HepG2 (cell line): ENCODE data around the gene CPM. TPM values are rescaled to one million over a fixed set of nuclear protein-coding genes. Genes with fewer than 3 reads are reported as not detected.
A peak's percentile ranks its signal among the peaks of the same experiment; 100 is the strongest.

Experiments used
- ATAC-seq: fragments of 200-7000 bp; cut with Tn5 transposase; 3 replicates; pipeline ENCODE4 v1.9.1; 2020; ENCODE audit warnings: mild to moderate bottlenecking, moderate library complexity
- BruUV-seq: library from RNA; stranded (reverse); fragments of 400-500 nt; replicated peaks from 2 replicates; lab custom pipeline; 2021; lab: Mats Ljungman, UMichigan
- CTCF ChIA-PET: fragments of 300-600 bp; formaldehyde crosslinking; extraction: SDS; loops from one replicate; lab custom pipeline; 2021; ENCODE audit warnings: low total read pairs, inconsistent platforms, low intra/inter-chr PET ratio; lab: Yijun Ruan, JAX
- POLR2A ChIA-PET: fragments of 350-600 bp; sonication (Branson Sonifier 250); formaldehyde crosslinking; loops from one replicate; lab custom pipeline; 2020; ENCODE audit warnings: antibody characterized with exemption, inconsistent platforms; lab: Yijun Ruan, JAX
- DNase-seq: peaks from one replicate; pipeline ENCODE4 v3.0.0-alpha.2; 2015; ENCODE audit warnings: low spot score
- FAIRE-seq: peaks from 3 replicates; lab custom pipeline; 2011; peaks lifted over from hg19 to GRCh38; lab: Jason Lieb, UNC
- H2AFZ ChIP-seq: one replicate; pipeline ENCODE4 v1.6.1; 2011; ENCODE audit warnings: low read length, inconsistent platforms
- H3K27ac ChIP-seq: fragments of 300-600 bp; 3 replicates; pipeline ENCODE4 v1.8.0; 2011; ENCODE audit warnings: mixed run types, mild to moderate bottlenecking, mixed read lengths, low read length, inconsistent platforms; ENCODE audit not compliant: insufficient read depth; ENCODE audit errors: extremely low read length
- H3K27me3 ChIP-seq, 2 experiments: fragments of 200-600 bp in 1 of 2; 2 replicates in 1 of 2; 3 replicates in 1 of 2; pipeline versions ENCODE4 v1.6.0 to v1.8.0; 2011; ENCODE audit warnings: low read length in 2 of 2, mild to moderate bottlenecking in 2 of 2, moderate library complexity in 2 of 2, inconsistent platforms in 1 of 2; ENCODE audit not compliant: insufficient read depth in 2 of 2, control insufficient read depth in 1 of 2
- H3K36me3 ChIP-seq, 2 experiments: fragments of 200-600 bp in 1 of 2; replicated peaks in 1 of 2; 2 replicates in 1 of 2; 3 replicates in 1 of 2; pipeline versions ENCODE4 v1.5.1 to v1.8.0; 2011; ENCODE audit warnings: low read length in 2 of 2, inconsistent platforms in 1 of 2; ENCODE audit not compliant: insufficient read depth in 2 of 2, control insufficient read depth in 1 of 2
- H3K4me1 ChIP-seq: 2 replicates; pipeline ENCODE4 v1.5.1; 2012; ENCODE audit warnings: low read length, inconsistent platforms; ENCODE audit not compliant: insufficient read depth
- H3K4me2 ChIP-seq: 2 replicates; pipeline ENCODE4 v1.6.0; 2011; ENCODE audit warnings: low read depth, low read length, inconsistent platforms
- H3K4me3 ChIP-seq, 3 experiments: fragments of 200-600 bp in 1 of 3; sonication (generic), shearing (Covaris generic) in 1 of 3; replicated peaks in 1 of 3; 2 replicates each; pipeline ENCODE4 v1.5.1; 2011 to 2016; ENCODE audit warnings: low read length in 3 of 3, inconsistent platforms in 2 of 3, low read depth in 2 of 3, mild to moderate bottlenecking in 2 of 3, control low read depth in 1 of 3, mixed read lengths in 1 of 3; ENCODE audit not compliant: insufficient read depth in 1 of 3
- H3K79me2 ChIP-seq: one replicate; pipeline ENCODE4 v1.6.1; 2011; ENCODE audit warnings: low read length, inconsistent platforms; ENCODE audit not compliant: insufficient read depth
- H3K9ac ChIP-seq: 2 replicates; pipeline ENCODE4 v1.6.0; 2011; ENCODE audit warnings: mild to moderate bottlenecking, low read depth, low read length, inconsistent platforms; ENCODE audit not compliant: insufficient read depth
- H3K9me3 ChIP-seq: 2 replicates; pipeline ENCODE4 v1.5.1; 2012; ENCODE audit warnings: mild to moderate bottlenecking, low read length
- H4K20me1 ChIP-seq: 2 replicates; pipeline ENCODE4 v1.6.0; 2011; ENCODE audit warnings: inconsistent platforms, mild to moderate bottlenecking, low read length, moderate library complexity; ENCODE audit not compliant: insufficient read depth
- ELF1 ChIP-seq: sonication (generic); formaldehyde crosslinking; IDR thresholded peaks from 2 replicates; pipeline ENCODE4 v1.4.0; 2020; ENCODE audit warnings: missing genetic modification reagents
- FOSL2 ChIP-seq: sonication (generic); formaldehyde crosslinking; IDR thresholded peaks from 2 replicates; pipeline ENCODE4 v1.4.0; 2020; ENCODE audit warnings: missing genetic modification reagents
- MTF1 ChIP-seq: sonication (generic); formaldehyde crosslinking; IDR thresholded peaks from 2 replicates; pipeline ENCODE4 v1.5.0; 2020; ENCODE audit warnings: missing genetic modification reagents
- PTBP1 ChIP-seq: fragments of 200-400 bp; formaldehyde crosslinking; IDR thresholded peaks from 2 replicates; pipeline ENCODE4 v1.6.1; 2018; ENCODE audit warnings: low read length, low read depth; ENCODE audit not compliant: poor library complexity, severe bottlenecking
- TCF7L2 ChIP-seq: IDR thresholded peaks from 2 replicates; pipeline ENCODE4 v1.6.1; 2011; ENCODE audit warnings: mild to moderate bottlenecking, low read depth, low read length, moderate library complexity
- ZSCAN20 ChIP-seq: sonication (generic); formaldehyde crosslinking; IDR thresholded peaks from 2 replicates; pipeline ENCODE4 v1.4.0; 2020; ENCODE audit warnings: missing genetic modification reagents, mild to moderate bottlenecking, borderline replicate concordance
- whole genome bisulfite sequencing: methylation state at CpG from one replicate; pipeline ENCODE4 v1.1.6; 2017; ENCODE audit warnings: low lambda C conversion rate; 5-methylcytosine and 5-hydroxymethylcytosine counted together
- in situ Hi-C: cut with HindIII; loops from 2 replicates; pipeline ENCODE4 v1.10.0; 2017; ENCODE audit warnings: low pct_unique_long_range_greater_than_20kb; ENCODE audit not compliant: extremely low pct_ligation_motif_present
- intact Hi-C: fragments of 100-400 bp; cut with micrococcal nuclease; formaldehyde crosslinking; loops from one replicate; pipeline ENCODE4 v1.10.0; 2022; ENCODE audit not compliant: unreplicated experiment
- polyA plus RNA-seq, 8 experiments: library from polyadenylated mRNA; depleted of rRNA in 3 of 8; stranded (reverse) in 7 of 8; unstranded in 1 of 8; fragments of >200 nt; fragmentation: Illumina TruSeq in 4 of 8; extraction: Trizol in 4 of 8; gene quantifications; 2 replicates each; pipeline versions ENCODE4 v1.2.1 to v1.2.3, GENCODE V29; 2011 to 2016; ENCODE audit warnings: low read depth in 4 of 8, missing spikeins in 1 of 8, mixed read lengths in 1 of 8; ENCODE audit not compliant: insufficient read depth in 1 of 8
- total RNA-seq, 5 experiments: library from RNA; depleted of rRNA; stranded (reverse); fragments of >200 nt; fragmentation: Illumina TruSeq; extraction: Trizol; gene quantifications; 2 replicates each; pipeline ENCODE4 v1.2.3, GENCODE V29; 2016; ENCODE audit warnings: low read depth in 1 of 5
- TF ChIP-seq, protein P1 (sequence below): sonication (generic); formaldehyde crosslinking; IDR thresholded peaks from 2 replicates; pipeline ENCODE4 v1.5.0; 2020; ENCODE audit warnings: mild to moderate bottlenecking, missing genetic modification reagents, borderline replicate concordance
- TF ChIP-seq, protein P2 (sequence below): sonication (generic); formaldehyde crosslinking; IDR thresholded peaks from one replicate; pipeline ENCODE4 v1.5.1; 2020; ENCODE audit warnings: mild to moderate bottlenecking, missing genetic modification reagents; ENCODE audit errors: not compliant biosample characterization

CPM gene
- total and polyA plus RNA-seq, 2 of the 13 experiments (the other 11 are each of a cell fraction or from before 2014, with no cell fraction given): not detected

GRCh38 chr12:68846811-68847210, 86.2 kb downstream of the CPM start (continued):
- no peak for TF ChIP-seq ELF1 (CRISPR knock-in tag)
- 0 out of 2 replicates have a peak, but pooled peaks have one; percentile 17 for TF ChIP-seq FOSL2 (CRISPR knock-in tag)
- TF ChIP-seq, all 625 proteins: peak for 7

DNA sequence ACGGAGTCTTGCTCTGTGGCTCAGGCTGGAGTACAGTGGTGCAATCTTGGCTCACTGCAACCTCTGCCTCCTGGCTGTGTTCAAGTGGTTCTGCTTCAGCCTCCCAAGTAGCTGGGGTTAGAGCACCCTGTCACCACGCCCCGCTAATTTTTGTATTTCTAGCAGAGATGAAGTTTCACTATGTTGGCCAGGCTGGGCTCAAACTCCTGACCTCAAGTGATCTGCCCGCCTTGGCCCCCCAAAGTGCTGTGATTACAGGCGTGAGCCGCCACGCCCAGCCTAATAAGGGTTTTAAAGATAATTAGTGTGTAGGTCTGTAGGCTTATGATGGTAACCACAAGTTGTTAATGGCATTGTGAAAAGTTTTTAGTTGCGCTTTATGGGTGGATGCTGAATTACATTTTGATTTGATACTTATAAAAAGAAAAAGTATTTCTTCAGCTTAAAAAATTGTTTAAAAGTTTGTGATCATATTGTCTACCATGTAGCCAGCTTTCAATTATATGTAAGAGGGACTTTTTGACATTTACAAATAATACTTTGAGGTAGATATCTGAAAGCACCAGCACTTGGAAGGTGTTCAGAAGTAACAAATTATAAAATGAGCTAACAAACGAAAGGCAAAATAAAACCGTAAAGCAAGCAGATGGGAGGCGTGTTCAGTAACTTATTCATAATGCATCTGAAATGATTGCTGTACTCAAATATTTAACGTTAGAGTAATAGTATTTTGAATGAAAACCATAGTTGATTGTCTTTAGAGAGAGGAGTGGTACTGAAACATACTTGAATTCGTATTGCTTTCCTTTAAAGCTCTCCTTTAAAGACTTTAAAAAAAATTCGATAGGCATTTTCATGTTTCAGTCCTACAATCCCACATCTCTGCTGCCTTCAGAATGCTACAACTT, 87.9 kb downstream of the CPM start:
- in situ Hi-C loops: no loop called here
- Histone ChIP-seq H3K4me3 (no peak overlapping the region), H4K20me1 (peaks cover 25% of the 10 kb centered on the region), H3K27ac (no peak overlapping the region), H3K4me2 (no peak overlapping the region), H2AFZ (no peak overlapping the region), H3K79me2 (no peaks in the 10 kb centered on the region), H3K4me1 (peaks cover 37% of the 10 kb centered on the region), H3K27me3 (no peaks in the 10 kb centered on the region), H3K9ac (no peak overlapping the region), H3K9me3 (no peaks in the 10 kb centered on the region), H3K36me3 (peaks cover 5 to 24% of the 10 kb centered on the region in 2 experiments)
- FAIRE-seq (no peak), ATAC-seq (no peak), DNase-seq (no peak)
- ChIA-PET POLR2A (interaction anchor here (0.9 to 2.2 kb wide), 5 partner anchors 15 to 99 kb away, joined by 3 to 5 read pairs (median 3); partner anchors contain the start of gene SLC35E3), CTCF (no interaction called here)
- BruUV-seq: no TSS peak
- intact Hi-C loops: no loop called here
- 91% methylated on average over 14 of the region's 14 CpGs for WGBS
- TF ChIP-seq TCF7L2: no peak
- TF ChIP-seq, protein P1, sequence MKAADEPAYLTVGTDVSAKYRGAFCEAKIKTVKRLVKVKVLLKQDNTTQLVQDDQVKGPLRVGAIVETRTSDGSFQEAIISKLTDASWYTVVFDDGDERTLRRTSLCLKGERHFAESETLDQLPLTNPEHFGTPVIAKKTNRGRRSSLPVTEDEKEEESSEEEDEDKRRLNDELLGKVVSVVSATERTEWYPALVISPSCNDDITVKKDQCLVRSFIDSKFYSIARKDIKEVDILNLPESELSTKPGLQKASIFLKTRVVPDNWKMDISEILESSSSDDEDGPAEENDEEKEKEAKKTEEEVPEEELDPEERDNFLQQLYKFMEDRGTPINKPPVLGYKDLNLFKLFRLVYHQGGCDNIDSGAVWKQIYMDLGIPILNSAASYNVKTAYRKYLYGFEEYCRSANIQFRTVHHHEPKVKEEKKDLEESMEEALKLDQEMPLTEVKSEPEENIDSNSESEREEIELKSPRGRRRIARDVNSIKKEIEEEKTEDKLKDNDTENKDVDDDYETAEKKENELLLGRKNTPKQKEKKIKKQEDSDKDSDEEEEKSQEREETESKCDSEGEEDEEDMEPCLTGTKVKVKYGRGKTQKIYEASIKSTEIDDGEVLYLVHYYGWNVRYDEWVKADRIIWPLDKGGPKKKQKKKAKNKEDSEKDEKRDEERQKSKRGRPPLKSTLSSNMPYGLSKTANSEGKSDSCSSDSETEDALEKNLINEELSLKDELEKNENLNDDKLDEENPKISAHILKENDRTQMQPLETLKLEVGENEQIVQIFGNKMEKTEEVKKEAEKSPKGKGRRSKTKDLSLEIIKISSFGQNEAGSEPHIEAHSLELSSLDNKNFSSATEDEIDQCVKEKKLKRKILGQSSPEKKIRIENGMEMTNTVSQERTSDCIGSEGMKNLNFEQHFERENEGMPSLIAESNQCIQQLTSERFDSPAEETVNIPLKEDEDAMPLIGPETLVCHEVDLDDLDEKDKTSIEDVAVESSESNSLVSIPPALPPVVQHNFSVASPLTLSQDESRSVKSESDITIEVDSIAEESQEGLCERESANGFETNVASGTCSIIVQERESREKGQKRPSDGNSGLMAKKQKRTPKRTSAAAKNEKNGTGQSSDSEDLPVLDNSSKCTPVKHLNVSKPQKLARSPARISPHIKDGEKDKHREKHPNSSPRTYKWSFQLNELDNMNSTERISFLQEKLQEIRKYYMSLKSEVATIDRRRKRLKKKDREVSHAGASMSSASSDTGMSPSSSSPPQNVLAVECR (CRISPR knock-in tag): no peak
- no peak for TF ChIP-seq PTBP1
- no peak for TF ChIP-seq MTF1 (CRISPR knock-in tag)
- no peak for TF ChIP-seq ZSCAN20 (CRISPR knock-in tag)
- TF ChIP-seq, protein P2, sequence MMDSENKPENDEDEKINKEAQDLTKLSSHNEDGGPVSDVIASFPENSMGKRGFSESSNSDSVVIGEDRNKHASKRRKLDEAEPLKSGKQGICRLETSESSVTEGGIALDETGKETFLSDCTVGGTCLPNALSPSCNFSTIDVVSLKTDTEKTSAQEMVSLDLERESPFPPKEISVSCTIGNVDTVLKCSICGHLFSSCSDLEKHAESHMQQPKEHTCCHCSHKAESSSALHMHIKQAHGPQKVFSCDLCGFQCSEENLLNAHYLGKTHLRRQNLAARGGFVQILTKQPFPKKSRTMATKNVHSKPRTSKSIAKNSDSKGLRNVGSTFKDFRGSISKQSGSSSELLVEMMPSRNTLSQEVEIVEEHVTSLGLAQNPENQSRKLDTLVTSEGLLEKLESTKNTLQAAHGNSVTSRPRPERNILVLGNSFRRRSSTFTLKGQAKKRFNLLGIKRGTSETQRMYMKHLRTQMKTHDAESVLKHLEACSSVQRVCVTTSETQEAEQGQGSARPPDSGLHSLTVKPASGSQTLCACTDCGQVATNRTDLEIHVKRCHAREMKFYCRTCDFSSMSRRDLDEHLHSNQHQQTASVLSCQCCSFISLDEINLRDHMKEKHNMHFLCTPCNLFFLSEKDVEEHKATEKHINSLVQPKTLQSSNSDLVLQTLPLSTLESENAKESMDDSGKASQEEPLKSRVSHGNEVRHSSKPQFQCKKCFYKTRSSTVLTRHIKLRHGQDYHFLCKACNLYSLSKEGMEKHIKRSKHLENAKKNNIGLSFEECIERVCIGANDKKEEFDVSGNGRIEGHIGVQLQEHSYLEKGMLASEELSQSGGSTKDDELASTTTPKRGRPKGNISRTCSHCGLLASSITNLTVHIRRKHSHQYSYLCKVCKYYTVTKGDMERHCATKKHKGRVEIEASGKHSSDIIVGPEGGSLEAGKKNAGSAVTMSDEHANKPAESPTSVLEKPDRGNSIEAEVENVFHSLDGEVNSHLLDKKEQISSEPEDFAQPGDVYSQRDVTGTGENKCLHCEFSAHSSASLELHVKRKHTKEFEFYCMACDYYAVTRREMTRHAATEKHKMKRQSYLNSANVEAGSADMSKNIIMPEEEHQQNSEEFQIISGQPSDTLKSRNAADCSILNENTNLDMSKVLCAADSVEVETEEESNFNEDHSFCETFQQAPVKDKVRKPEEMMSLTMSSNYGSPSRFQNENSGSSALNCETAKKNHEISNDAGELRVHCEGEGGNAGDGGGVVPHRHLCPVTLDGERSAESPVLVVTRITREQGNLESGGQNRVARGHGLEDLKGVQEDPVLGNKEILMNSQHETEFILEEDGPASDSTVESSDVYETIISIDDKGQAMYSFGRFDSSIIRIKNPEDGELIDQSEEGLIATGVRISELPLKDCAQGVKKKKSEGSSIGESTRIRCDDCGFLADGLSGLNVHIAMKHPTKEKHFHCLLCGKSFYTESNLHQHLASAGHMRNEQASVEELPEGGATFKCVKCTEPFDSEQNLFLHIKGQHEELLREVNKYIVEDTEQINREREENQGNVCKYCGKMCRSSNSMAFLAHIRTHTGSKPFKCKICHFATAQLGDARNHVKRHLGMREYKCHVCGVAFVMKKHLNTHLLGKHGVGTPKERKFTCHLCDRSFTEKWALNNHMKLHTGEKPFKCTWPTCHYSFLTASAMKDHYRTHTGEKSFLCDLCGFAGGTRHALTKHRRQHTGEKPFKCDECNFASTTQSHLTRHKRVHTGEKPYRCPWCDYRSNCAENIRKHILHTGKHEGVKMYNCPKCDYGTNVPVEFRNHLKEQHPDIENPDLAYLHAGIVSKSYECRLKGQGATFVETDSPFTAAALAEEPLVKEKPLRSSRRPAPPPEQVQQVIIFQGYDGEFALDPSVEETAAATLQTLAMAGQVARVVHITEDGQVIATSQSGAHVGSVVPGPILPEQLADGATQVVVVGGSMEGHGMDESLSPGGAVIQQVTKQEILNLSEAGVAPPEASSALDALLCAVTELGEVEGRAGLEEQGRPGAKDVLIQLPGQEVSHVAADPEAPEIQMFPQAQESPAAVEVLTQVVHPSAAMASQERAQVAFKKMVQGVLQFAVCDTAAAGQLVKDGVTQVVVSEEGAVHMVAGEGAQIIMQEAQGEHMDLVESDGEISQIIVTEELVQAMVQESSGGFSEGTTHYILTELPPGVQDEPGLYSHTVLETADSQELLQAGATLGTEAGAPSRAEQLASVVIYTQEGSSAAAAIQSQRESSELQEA (CRISPR knock-in tag): no peak
